Transverse colon (tissue), 4 donors: ENCODE results near the gene PCDHGB4. TPM values are rescaled to one million over a fixed set of nuclear protein-coding genes. Genes with fewer than 3 reads are reported as not detected.
"Not testable (repeated sequence)": the region's sequence is repeated elsewhere in the genome, so short reads cannot be mapped to it uniquely, and the experiment has no call there.

Source experiments
- DNase-seq: peaks from one replicate; pipeline ENCODE4 v3.0.0-alpha.2; 2019
- H3K27ac ChIP-seq, 4 donors: fragments of 200-600 bp; sonication (generic); 2 replicates each; pipeline ENCODE4 v1.5.1; 2016 to 2018; ENCODE audit warnings: inconsistent platforms in 4 of 4
- H3K27me3 ChIP-seq: fragments of 200-600 bp; sonication (generic); 2 replicates; pipeline ENCODE4 v1.5.1; 2017; ENCODE audit warnings: inconsistent platforms
- H3K36me3 ChIP-seq, 4 donors: fragments of 200-600 bp; sonication (generic); 2 replicates each; pipeline ENCODE4 v1.5.1; 2017 to 2019; ENCODE audit warnings: inconsistent platforms in 4 of 4
- H3K4me1 ChIP-seq, 4 donors: fragments of 200-600 bp; sonication (generic); 2 replicates each; pipeline ENCODE4 v1.5.1; 2017 to 2020; ENCODE audit warnings: inconsistent platforms in 4 of 4
- H3K4me3 ChIP-seq, 4 donors: fragments of 200-600 bp; sonication (generic); 1 replicate in 1 of 4; 2 replicates in 3 of 4; pipeline versions ENCODE4 v1.5.1 to v1.6.1; 2017 to 2019; ENCODE audit warnings: inconsistent platforms in 4 of 4
- H3K9me3 ChIP-seq, 2 donors: fragments of 200-600 bp; sonication (generic); 2 replicates each; pipeline ENCODE4 v1.5.1; 2017 to 2019; ENCODE audit warnings: inconsistent platforms in 2 of 2
- CTCF ChIP-seq, 5 experiments: fragments of 200-600 bp in 3 of 5; fragments of 450-650 bp in 2 of 5; sonication (generic) in 3 of 5; IDR thresholded peaks; 1 replicate in 2 of 5; 2 replicates in 3 of 5; pipeline ENCODE4 v1.5.1; 2016 to 2017; ENCODE audit warnings: antibody characterized with exemption in 5 of 5, inconsistent platforms in 3 of 5, mild to moderate bottlenecking in 2 of 5, moderate library complexity in 1 of 5
- EP300 ChIP-seq: sonication (generic); formaldehyde crosslinking; IDR thresholded peaks from one replicate; pipeline ENCODE4 v1.6.1; 2017; ENCODE audit warnings: antibody characterized with exemption, low read depth
- POLR2A ChIP-seq: fragments of 450-650 bp; IDR thresholded peaks from one replicate; pipeline ENCODE4 v1.6.1; 2016; ENCODE audit warnings: antibody characterized with exemption, mild to moderate bottlenecking, moderate library complexity
- POLR2AphosphoS5 ChIP-seq, 3 donors: sonication (generic); formaldehyde crosslinking; IDR thresholded peaks; one replicate each; pipeline ENCODE4 v1.6.1; 2016; ENCODE audit warnings: antibody characterized with exemption in 3 of 3
- WGBS, 2 donors: methylation state at CpG; one replicate each; pipeline ENCODE4 v1.1.5; 2018; ENCODE audit warnings: low coverage in 1 of 2; 5-methylcytosine and 5-hydroxymethylcytosine counted together
- in situ Hi-C, 4 donors: fragments of 200-750 bp; cut with MboI; loops; one replicate each; pipeline versions ENCODE4 v1.15.0 to v1.15.1; 2017; ENCODE audit warnings: low sequenced_read_pairs in 3 of 4, low pct_ligation_motif_present in 1 of 4, low pct_unique_long_range_greater_than_20kb in 1 of 4
- intact Hi-C: fragments of 100-400 bp; cut with DNase I; formaldehyde crosslinking; loops from one replicate; pipeline ENCODE4 v1.15.1; 2023; ENCODE audit warnings: low total_unique reads
- total RNA-seq, 4 donors: library from RNA; depleted of rRNA; stranded (reverse); fragments of >200 nt; gene quantifications; one replicate each; pipeline ENCODE4 v1.1.0, GENCODE V29; 2016

The PCDHGB4 gene
- total RNA-seq, 4 donors from 2014 or later: 0.40 to 4.4 (median 2.4) TPM

GRCh38 chr5:141389153-141390042, 1.9 kb downstream of the PCDHGB4 start:
- Histone ChIP-seq H3K27me3 (peaks cover 11% of the 10 kb centered on the region), H3K27ac (no peak overlapping the region), H3K4me3 (no peak overlapping the region), H3K9me3 (peaks cover 74 to 89% of the 10 kb centered on the region in 2 donors), H3K36me3 (no peaks in the 10 kb centered on the region), H3K4me1 (no peaks in the 10 kb centered on the region)
- DNase-seq: no peak
- 76 to 80% methylated on average over 3 to 65 of the region's 77 CpGs for WGBS, 2 donors
- in situ Hi-C loops: loop anchor here in 1 of 4 donors (25.0 kb wide), 1 partner anchor 177 kb away; the partner anchor contains the start of genes PCDHB12, PCDHB13 and PCDHB14
- no peak for TF ChIP-seq CTCF (IDR thresholded peaks at IDR 0.05)
- intact Hi-C loops: no loop called here

GRCh38 chr5:141392429-141393198, 5.1 kb downstream of the PCDHGB4 start, which contains the start of gene PCDHGA8:
PCDHGA8 (plus strand) TSS chr5:141392633; CDS start chr5:141392814, 181 bp downstream.
- no peaks in the 10 kb centered on the region for H3K36me3 ChIP-seq
- DNase-seq: no peak
- TF ChIP-seq CTCF (IDR thresholded peaks at IDR 0.05) (no peak), POLR2A (no peak), POLR2AphosphoS5 (IDR thresholded peaks at IDR 0.05) (no peak), EP300 (no peak)
- H3K9me3 ChIP-seq: peaks cover 63 to 83% of the 10 kb centered on the region in 2 donors
- H3K4me1 ChIP-seq: no peaks in the 10 kb centered on the region
- WGBS, 2 donors: 30 to 65% methylated on average over 6 to 38 of the region's 38 CpGs
- H3K4me3 ChIP-seq: no peak within 1 kb of the TSS
- H3K27me3 ChIP-seq: peaks cover 23% of the 10 kb centered on the region
- no peak within 1 kb of the TSS for H3K27ac ChIP-seq
- in situ Hi-C loops: loop anchor here in 1 of 4 donors (25.0 kb wide), 1 partner anchor 180 kb away; the partner anchor contains the start of genes PCDHB12, PCDHB13 and PCDHB14
- intact Hi-C loops: no loop called here

GRCh38 chr5:141393267-141393666, 5.8 kb downstream of the PCDHGB4 start:
- no peak overlapping the region for H3K4me3 ChIP-seq
- WGBS, 2 donors: 48 to 59% methylated on average over 8 to 21 of the region's 21 CpGs
- H3K36me3 ChIP-seq: no peaks in the 10 kb centered on the region
- H3K4me1 ChIP-seq: no peaks in the 10 kb centered on the region
- H3K27me3 ChIP-seq: peaks cover 23% of the 10 kb centered on the region
- in situ Hi-C loops: loop anchor here in 1 of 4 donors (25.0 kb wide), 1 partner anchor 181 kb away; the partner anchor contains the start of genes PCDHB12, PCDHB13 and PCDHB14
- intact Hi-C loops: no loop called here
- H3K27ac ChIP-seq: no peak overlapping the region
- H3K9me3 ChIP-seq: peaks cover 62 to 85% of the 10 kb centered on the region in 2 donors
- DNase-seq: no peak
- TF ChIP-seq EP300 (no peak), POLR2AphosphoS5 (IDR thresholded peaks at IDR 0.05) (no peak), POLR2A (no peak), CTCF (IDR thresholded peaks at IDR 0.05) (no peak)

GRCh38 chr5:141394401-141395187, 7.1 kb downstream of the PCDHGB4 start:
- H3K36me3 ChIP-seq, H3K4me3 ChIP-seq, H3K27ac ChIP-seq, H3K4me1 ChIP-seq, DNase-seq, intact Hi-C loops: not testable (repeated sequence)
- H3K27me3 ChIP-seq: peaks cover 23% of the 10 kb centered on the region
- peaks cover 53 to 85% of the 10 kb centered on the region in 2 donors for H3K9me3 ChIP-seq
- 71 to 74% methylated on average over 6 to 40 of the region's 53 CpGs for WGBS, 2 donors
- in situ Hi-C loops: loop anchor here in 1 of 4 donors (25.0 kb wide), 1 partner anchor 182 kb away; the partner anchor contains the start of genes PCDHB12, PCDHB13 and PCDHB14
